HepG2 (cell line): ENCODE results near the gene LRRN4CL. TPM values are rescaled to one million over a fixed set of nuclear protein-coding genes. Genes with fewer than 3 reads are reported as not detected.

Experiments
- BCL6 ChIP-seq: IDR thresholded peaks from 2 replicates; pipeline ENCODE4 v1.6.1; 2016; ENCODE audit warnings: missing genetic modification reagents, missing compliant biosample characterization
- BHLHE40 ChIP-seq: IDR thresholded peaks from 2 replicates; pipeline ENCODE4 v1.6.1; 2011; ENCODE audit warnings: low read length, improper control_type of control experiment
- CC2D1A ChIP-seq: sonication (generic); formaldehyde crosslinking; IDR thresholded peaks from 2 replicates; pipeline ENCODE4 v1.8.1; 2023; ENCODE audit warnings: mild to moderate bottlenecking, missing genetic modification reagents
- HOXA3 ChIP-seq: sonication (generic); formaldehyde crosslinking; IDR thresholded peaks from 2 replicates; pipeline ENCODE4 v1.5.0; 2020; ENCODE audit warnings: missing genetic modification reagents
- KDM1A ChIP-seq: IDR thresholded peaks from 2 replicates; pipeline ENCODE4 v1.6.1; 2016; ENCODE audit warnings: missing compliant biosample characterization
- KLF15 ChIP-seq: sonication (generic); formaldehyde crosslinking; IDR thresholded peaks from 2 replicates; pipeline ENCODE4 v1.8.1; 2023; ENCODE audit warnings: borderline replicate concordance, mild to moderate bottlenecking, inconsistent platforms, missing genetic modification reagents, mixed read lengths
- LCORL ChIP-seq, 2 experiments: fragments of 450-650 bp in 1 of 2; sonication (generic) in 1 of 2; formaldehyde crosslinking in 1 of 2; IDR thresholded peaks; 2 replicates each; pipeline versions ENCODE4 v1.5.0 to v1.6.1; 2017 to 2020; ENCODE audit warnings: antibody characterized with exemption in 1 of 2, missing genetic modification reagents in 1 of 2
- MEIS2 ChIP-seq: sonication (generic); formaldehyde crosslinking; IDR thresholded peaks from 2 replicates; pipeline ENCODE4 v1.9.0; 2021; ENCODE audit warnings: mild to moderate bottlenecking, missing genetic modification reagents
- MXI1 ChIP-seq: IDR thresholded peaks from 3 replicates; pipeline ENCODE4 v1.6.1; 2012; ENCODE audit warnings: low read depth, low read length, inconsistent platforms, borderline replicate concordance
- MYNN ChIP-seq: sonication (generic); formaldehyde crosslinking; IDR thresholded peaks from 2 replicates; pipeline ENCODE4 v1.4.0; 2020; ENCODE audit warnings: mild to moderate bottlenecking, low read depth, missing genetic modification reagents
- NCOA2 ChIP-seq: sonication (generic); formaldehyde crosslinking; IDR thresholded peaks from 2 replicates; pipeline ENCODE4 v1.8.0; 2022; ENCODE audit warnings: inconsistent platforms
- NFRKB ChIP-seq: fragments of 450-650 bp; IDR thresholded peaks from 2 replicates; pipeline ENCODE4 v1.6.1; 2017
- ONECUT2 ChIP-seq: sonication (generic); formaldehyde crosslinking; IDR thresholded peaks from 2 replicates; pipeline ENCODE4 v1.4.0; 2020; ENCODE audit warnings: missing genetic modification reagents
- PLRG1 ChIP-seq: fragments of 450-650 bp; conservative IDR thresholded peaks from 2 replicates; pipeline ENCODE4 v1.6.1; 2016
- SNRNP70 ChIP-seq: fragments of 200-400 bp; formaldehyde crosslinking; IDR thresholded peaks from 2 replicates; pipeline ENCODE4 v1.6.1; 2017; ENCODE audit warnings: mild to moderate bottlenecking, low read depth, low read length, moderate library complexity
- TAF15 ChIP-seq: fragments of 200-400 bp; formaldehyde crosslinking; IDR thresholded peaks from one replicate; pipeline ENCODE4 v1.6.1; 2018; ENCODE audit warnings: mild to moderate bottlenecking, low read depth, low read length; ENCODE audit not compliant: poor library complexity, severe bottlenecking
- TOPORS ChIP-seq: sonication (generic); formaldehyde crosslinking; IDR thresholded peaks from 2 replicates; pipeline ENCODE4 v1.8.0; 2023; ENCODE audit warnings: mild to moderate bottlenecking, missing genetic modification reagents
- ZNF12 ChIP-seq: sonication (generic); formaldehyde crosslinking; IDR thresholded peaks from 2 replicates; pipeline ENCODE4 v1.5.0; 2020; ENCODE audit warnings: missing genetic modification reagents
- ZNF441 ChIP-seq: sonication (generic); formaldehyde crosslinking; IDR thresholded peaks from 2 replicates; pipeline ENCODE4 v1.7.0; 2021; ENCODE audit warnings: missing genetic modification reagents, borderline replicate concordance
- ZNF577 ChIP-seq: sonication (generic); formaldehyde crosslinking; IDR thresholded peaks from 2 replicates; pipeline ENCODE4 v1.4.0; 2020; ENCODE audit warnings: mild to moderate bottlenecking, low read depth, missing genetic modification reagents, borderline replicate concordance
- ZNF7 ChIP-seq: IDR thresholded peaks from 2 replicates; pipeline ENCODE4 v1.6.1; 2016; ENCODE audit warnings: missing biosample characterization, missing genetic modification reagents
- polyA plus RNA-seq, 8 experiments: library from polyadenylated mRNA; depleted of rRNA in 3 of 8; stranded (reverse) in 7 of 8; unstranded in 1 of 8; fragments of >200 nt; fragmentation: Illumina TruSeq in 4 of 8; extraction: Trizol in 4 of 8; gene quantifications; 2 replicates each; pipeline versions ENCODE4 v1.2.1 to v1.2.3, GENCODE V29; 2011 to 2016; ENCODE audit warnings: low read depth in 4 of 8, missing spikeins in 1 of 8, mixed read lengths in 1 of 8; ENCODE audit not compliant: insufficient read depth in 1 of 8
- total RNA-seq, 5 experiments: library from RNA; depleted of rRNA; stranded (reverse); fragments of >200 nt; fragmentation: Illumina TruSeq; extraction: Trizol; gene quantifications; 2 replicates each; pipeline ENCODE4 v1.2.3, GENCODE V29; 2016; ENCODE audit warnings: low read depth in 1 of 5
- TF ChIP-seq, protein P1 (sequence below): sonication (generic); formaldehyde crosslinking; IDR thresholded peaks from 2 replicates; pipeline ENCODE4 v1.5.1; 2020; ENCODE audit warnings: mild to moderate bottlenecking, moderate library complexity, missing genetic modification reagents
- TF ChIP-seq, protein P2 (sequence below): sonication (generic); formaldehyde crosslinking; IDR thresholded peaks from 2 replicates; pipeline ENCODE4 v1.5.0; 2020; ENCODE audit warnings: mild to moderate bottlenecking, missing genetic modification reagents
- TF ChIP-seq, protein P3 (sequence below): sonication (generic); formaldehyde crosslinking; IDR thresholded peaks from 2 replicates; pipeline ENCODE4 v1.5.0; 2020; ENCODE audit warnings: missing genetic modification reagents
- TF ChIP-seq, protein P4 (sequence below): sonication (generic); formaldehyde crosslinking; IDR thresholded peaks from 2 replicates; pipeline ENCODE4 v1.5.1; 2020; ENCODE audit warnings: mild to moderate bottlenecking, missing genetic modification reagents

Gene LRRN4CL
- total and polyA plus RNA-seq, 2 of the 13 experiments (the other 11 are each of a cell fraction or from before 2014, with no cell fraction given): 0.11 TPM; not detected in 1

DNA sequence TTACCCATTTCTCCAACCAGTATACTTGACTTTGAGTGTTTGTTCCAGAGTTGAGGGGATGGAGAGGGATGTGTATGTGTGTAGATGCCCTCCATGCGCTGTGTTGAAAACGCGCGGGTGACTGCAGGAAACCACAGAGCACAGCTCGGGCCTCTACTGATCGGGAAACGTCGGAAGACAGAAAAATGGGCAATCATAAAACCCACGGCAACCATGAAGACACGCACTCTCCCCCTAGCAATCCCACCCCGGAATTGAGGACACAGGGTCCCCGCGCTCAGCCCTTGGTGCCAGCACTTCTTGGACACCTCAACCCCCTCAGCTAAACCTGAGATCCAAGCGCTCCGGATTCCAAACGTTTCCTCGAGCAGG, 18.1 kb downstream of the LRRN4CL start (continued):
- TF ChIP-seq MYNN (CRISPR knock-in tag): no peak
- 0 out of 2 replicates have a peak, but pooled peaks have one; percentile 18 for TF ChIP-seq ZNF12 (CRISPR knock-in tag)
- TF ChIP-seq, protein P1, sequence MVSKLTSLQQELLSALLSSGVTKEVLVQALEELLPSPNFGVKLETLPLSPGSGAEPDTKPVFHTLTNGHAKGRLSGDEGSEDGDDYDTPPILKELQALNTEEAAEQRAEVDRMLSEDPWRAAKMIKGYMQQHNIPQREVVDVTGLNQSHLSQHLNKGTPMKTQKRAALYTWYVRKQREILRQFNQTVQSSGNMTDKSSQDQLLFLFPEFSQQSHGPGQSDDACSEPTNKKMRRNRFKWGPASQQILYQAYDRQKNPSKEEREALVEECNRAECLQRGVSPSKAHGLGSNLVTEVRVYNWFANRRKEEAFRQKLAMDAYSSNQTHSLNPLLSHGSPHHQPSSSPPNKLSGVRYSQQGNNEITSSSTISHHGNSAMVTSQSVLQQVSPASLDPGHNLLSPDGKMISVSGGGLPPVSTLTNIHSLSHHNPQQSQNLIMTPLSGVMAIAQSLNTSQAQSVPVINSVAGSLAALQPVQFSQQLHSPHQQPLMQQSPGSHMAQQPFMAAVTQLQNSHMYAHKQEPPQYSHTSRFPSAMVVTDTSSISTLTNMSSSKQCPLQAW (CRISPR knock-in tag): no peak
- TF ChIP-seq BCL6 (CRISPR knock-in tag): no peak
- TF ChIP-seq HOXA3 (CRISPR knock-in tag): no peak
- no peak for TF ChIP-seq ZNF577 (CRISPR knock-in tag)
- TF ChIP-seq KLF15 (CRISPR knock-in tag): no peak
- TF ChIP-seq TOPORS (CRISPR knock-in tag): no peak
- peak; percentile 15; the same call in 1 of the 2 replicates for TF ChIP-seq MEIS2 (CRISPR knock-in tag)
- no peak for TF ChIP-seq BHLHE40
- no peak for TF ChIP-seq NCOA2 (CRISPR knock-in tag)
- TF ChIP-seq, protein P2, sequence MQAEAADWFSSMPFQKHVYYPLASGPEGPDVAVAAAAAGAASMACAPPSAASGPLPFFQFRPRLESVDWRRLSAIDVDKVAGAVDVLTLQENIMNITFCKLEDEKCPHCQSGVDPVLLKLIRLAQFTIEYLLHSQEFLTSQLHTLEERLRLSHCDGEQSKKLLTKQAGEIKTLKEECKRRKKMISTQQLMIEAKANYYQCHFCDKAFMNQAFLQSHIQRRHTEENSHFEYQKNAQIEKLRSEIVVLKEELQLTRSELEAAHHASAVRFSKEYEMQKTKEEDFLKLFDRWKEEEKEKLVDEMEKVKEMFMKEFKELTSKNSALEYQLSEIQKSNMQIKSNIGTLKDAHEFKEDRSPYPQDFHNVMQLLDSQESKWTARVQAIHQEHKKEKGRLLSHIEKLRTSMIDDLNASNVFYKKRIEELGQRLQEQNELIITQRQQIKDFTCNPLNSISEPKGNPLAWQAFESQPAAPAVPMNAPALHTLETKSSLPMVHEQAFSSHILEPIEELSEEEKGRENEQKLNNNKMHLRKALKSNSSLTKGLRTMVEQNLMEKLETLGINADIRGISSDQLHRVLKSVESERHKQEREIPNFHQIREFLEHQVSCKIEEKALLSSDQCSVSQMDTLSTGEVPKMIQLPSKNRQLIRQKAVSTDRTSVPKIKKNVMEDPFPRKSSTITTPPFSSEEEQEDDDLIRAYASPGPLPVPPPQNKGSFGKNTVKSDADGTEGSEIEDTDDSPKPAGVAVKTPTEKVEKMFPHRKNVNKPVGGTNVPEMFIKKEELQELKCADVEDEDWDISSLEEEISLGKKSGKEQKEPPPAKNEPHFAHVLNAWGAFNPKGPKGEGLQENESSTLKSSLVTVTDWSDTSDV (CRISPR knock-in tag): no peak
- no peak for TF ChIP-seq ONECUT2 (CRISPR knock-in tag)
- TF ChIP-seq, protein P3, sequence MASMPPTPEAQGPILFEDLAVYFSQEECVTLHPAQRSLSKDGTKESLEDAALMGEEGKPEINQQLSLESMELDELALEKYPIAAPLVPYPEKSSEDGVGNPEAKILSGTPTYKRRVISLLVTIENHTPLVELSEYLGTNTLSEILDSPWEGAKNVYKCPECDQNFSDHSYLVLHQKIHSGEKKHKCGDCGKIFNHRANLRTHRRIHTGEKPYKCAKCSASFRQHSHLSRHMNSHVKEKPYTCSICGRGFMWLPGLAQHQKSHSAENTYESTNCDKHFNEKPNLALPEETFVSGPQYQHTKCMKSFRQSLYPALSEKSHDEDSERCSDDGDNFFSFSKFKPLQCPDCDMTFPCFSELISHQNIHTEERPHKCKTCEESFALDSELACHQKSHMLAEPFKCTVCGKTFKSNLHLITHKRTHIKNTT (CRISPR knock-in tag): no peak
- no peak for TF ChIP-seq LCORL (IDR thresholded peaks at IDR 0.05)
- peak; percentile 68; the same call in 1 of the 2 replicates for TF ChIP-seq LCORL (CRISPR knock-in tag; IDR thresholded peaks at IDR 0.05)
- no peak for TF ChIP-seq MXI1
- TF ChIP-seq NFRKB: no peak
- TF ChIP-seq CC2D1A: 0 out of 2 replicates have a peak, but pooled peaks have one; percentile 68
- TF ChIP-seq PLRG1: no peak
- no peak for TF ChIP-seq ZNF7
- TF ChIP-seq SNRNP70: no peak
- TF ChIP-seq ZNF441 (CRISPR knock-in tag): no peak
- TF ChIP-seq KDM1A (CRISPR knock-in tag): no peak
- TF ChIP-seq TAF15: no peak
- TF ChIP-seq, protein P4, sequence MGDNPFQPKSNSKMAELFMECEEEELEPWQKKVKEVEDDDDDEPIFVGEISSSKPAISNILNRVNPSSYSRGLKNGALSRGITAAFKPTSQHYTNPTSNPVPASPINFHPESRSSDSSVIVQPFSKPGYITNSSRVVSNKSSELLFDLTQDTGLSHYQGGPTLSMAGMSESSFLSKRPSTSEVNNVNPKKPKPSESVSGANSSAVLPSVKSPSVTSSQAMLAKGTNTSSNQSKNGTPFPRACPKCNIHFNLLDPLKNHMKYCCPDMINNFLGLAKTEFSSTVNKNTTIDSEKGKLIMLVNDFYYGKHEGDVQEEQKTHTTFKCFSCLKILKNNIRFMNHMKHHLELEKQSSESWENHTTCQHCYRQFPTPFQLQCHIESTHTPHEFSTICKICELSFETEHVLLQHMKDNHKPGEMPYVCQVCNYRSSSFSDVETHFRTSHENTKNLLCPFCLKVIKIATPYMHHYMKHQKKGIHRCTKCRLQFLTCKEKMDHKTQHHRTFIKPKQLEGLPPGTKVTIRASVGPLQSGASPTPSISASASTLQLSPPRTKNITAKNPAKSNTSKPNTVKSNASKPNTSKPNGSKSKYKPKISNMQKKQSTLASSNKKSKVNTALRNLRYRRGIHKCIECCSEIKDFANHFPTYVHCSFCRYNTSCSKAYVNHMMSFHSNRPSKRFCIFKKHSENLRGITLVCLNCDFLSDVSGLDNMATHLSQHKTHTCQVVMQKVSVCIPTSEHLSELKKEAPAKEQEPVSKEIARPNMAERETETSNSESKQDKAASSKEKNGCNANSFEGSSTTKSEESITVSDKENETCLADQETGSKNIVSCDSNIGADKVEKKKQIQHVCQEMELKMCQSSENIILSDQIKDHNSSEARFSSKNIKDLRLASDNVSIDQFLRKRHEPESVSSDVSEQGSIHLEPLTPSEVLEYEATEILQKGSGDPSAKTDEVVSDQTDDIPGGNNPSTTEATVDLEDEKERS (CRISPR knock-in tag): peak; percentile 33; the same call in 1 of the 2 replicates
